ENCODE measurements around the gene CFAP119. TPM values are rescaled to one million over a fixed set of nuclear protein-coding genes. Genes with fewer than 3 reads are reported as not detected.

Gene CFAP119
- total RNA-seq, 1 experiment from 2014 or later = 9.6 TPM

GRCh38 chr16:30808146-30808545 is 46.3 kb upstream of the CFAP119 start:
- no peak overlapping the region for H3K4me3 ChIP-seq (ENCODE audit: low read length)
- no peaks in the 10 kb centered on the region for H3K9me2 ChIP-seq (replicated peaks; ENCODE audit: low read length)
- ChIA-PET CTCF (no interaction called here), POLR2A (ENCODE audit: unreplicated experiment) (no interaction called here)
- no peaks in the 10 kb centered on the region for H3K79me2 ChIP-seq (ENCODE audit: low read length)
- no peaks in the 10 kb centered on the region for H3F3A ChIP-seq (ENCODE audit: low read length, unreplicated experiment)
- no peaks in the 10 kb centered on the region for H3K9me3 ChIP-seq (ENCODE audit: low read length)
- H3K4me2 ChIP-seq (ENCODE audit: low read length) = no peak overlapping the region
- H3K4me1 ChIP-seq (ENCODE audit: insufficient read depth, low read length) = peaks cover 10% of the 10 kb centered on the region
- DNase-seq = no peak
- H3K27ac ChIP-seq (ENCODE audit: low read length) = no peak overlapping the region
- no peak for ATAC-seq
- BruUV-seq (replicated peaks) = no TSS peak
- intact Hi-C loops (cut with micrococcal nuclease) = no loop called here
- H3K9ac ChIP-seq (ENCODE audit: low read length) = no peak overlapping the region
- TF ChIP-seq EZH2phosphoT487 (IDR thresholded peaks at IDR 0.05; ENCODE audit: borderline replicate concordance, low read length) (no peak), EZH2 (IDR thresholded peaks at IDR 0.05; ENCODE audit: low read length, unreplicated experiment) (no peak), CTCF (conservative IDR thresholded peaks at IDR 0.05; ENCODE audit: low read depth, low read length) (no peak)
- no peaks in the 10 kb centered on the region for H3K36me3 ChIP-seq (ENCODE audit: low read depth, low read length)
- H4K20me1 ChIP-seq (ENCODE audit: low read length) = no peaks in the 10 kb centered on the region
- H2AFZ ChIP-seq (ENCODE audit: low read length) = no peak overlapping the region
- no peaks in the 10 kb centered on the region for H3K27me3 ChIP-seq (ENCODE audit: low read length)

- Histone ChIP-seq H3K4me3 (ENCODE audit: low read length) (peak overlapping the region; percentile 82), H3F3A (ENCODE audit: low read length, unreplicated experiment) (no peaks in the 10 kb centered on the region), H3K9ac (ENCODE audit: low read length) (peak overlapping the region; percentile 94), H3K36me3 (ENCODE audit: low read depth, low read length) (no peaks in the 10 kb centered on the region), H3K4me2 (ENCODE audit: low read length) (peak overlapping the region; percentile 98), H3K9me3 (ENCODE audit: low read length) (no peaks in the 10 kb centered on the region), H3K4me1 (ENCODE audit: insufficient read depth, low read length) (peaks cover 10% of the 10 kb centered on the region), H4K20me1 (ENCODE audit: low read length) (no peaks in the 10 kb centered on the region), H3K9me2 (replicated peaks; ENCODE audit: low read length) (no peaks in the 10 kb centered on the region), H3K27ac (ENCODE audit: low read length) (peak overlapping the region; percentile 32; the same call in 1 of the 2 replicates), H3K27me3 (ENCODE audit: low read length) (no peaks in the 10 kb centered on the region), H2AFZ (ENCODE audit: low read length) (peak overlapping the region; percentile 88), H3K79me2 (ENCODE audit: low read length) (no peaks in the 10 kb centered on the region)
- no peak for TF ChIP-seq EZH2phosphoT487 (IDR thresholded peaks at IDR 0.05; ENCODE audit: borderline replicate concordance, low read length)
- TF ChIP-seq CTCF (conservative IDR thresholded peaks at IDR 0.05; ENCODE audit: low read depth, low read length) = no peak
- ATAC-seq = peak; percentile 96
- ChIA-PET POLR2A (ENCODE audit: unreplicated experiment) (no interaction called here), CTCF (interaction anchor here (0.8 kb wide), 2 partner anchors 9 to 18 kb away, joined by 3 to 4 read pairs; partner anchors contain the start of gene ZNF629)
- intact Hi-C loops (cut with micrococcal nuclease) = loop anchor here (1.0 kb wide), 1 partner anchor 18 kb away; the partner anchor contains the start of gene ZNF629
- peak; percentile 71 for DNase-seq
- no TSS peak for BruUV-seq (replicated peaks)
Observed at GRCh38 chr16:30805370-30806169, 43.7 kb upstream of the CFAP119 start.

DNA sequence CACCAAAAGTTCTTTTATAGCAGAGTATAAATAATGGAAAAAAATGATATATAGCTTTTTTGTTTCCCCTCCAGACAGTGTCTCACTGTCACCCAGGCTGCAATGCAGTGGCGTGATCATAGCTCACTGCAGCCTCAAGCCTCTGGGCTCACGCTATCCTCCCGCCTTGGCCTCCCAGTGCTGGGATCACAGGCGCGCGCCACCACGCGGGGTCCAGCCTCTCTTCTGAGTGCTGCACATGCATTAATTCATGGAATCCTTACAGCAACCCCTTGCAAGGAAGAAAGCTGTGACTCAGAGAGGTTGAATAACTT is 43.2 kb upstream of the CFAP119 start:
- Histone ChIP-seq H3F3A (ENCODE audit: low read length, unreplicated experiment) (no peaks in the 10 kb centered on the region), H3K79me2 (ENCODE audit: low read length) (no peaks in the 10 kb centered on the region), H3K27me3 (ENCODE audit: low read length) (no peaks in the 10 kb centered on the region), H3K4me2 (ENCODE audit: low read length) (peak overlapping the region; percentile 98), H3K27ac (ENCODE audit: low read length) (no peak overlapping the region; the same call in 1 of the 2 replicates), H3K9ac (ENCODE audit: low read length) (peak overlapping the region; percentile 94), H4K20me1 (ENCODE audit: low read length) (no peaks in the 10 kb centered on the region), H3K4me1 (ENCODE audit: insufficient read depth, low read length) (peaks cover 10% of the 10 kb centered on the region), H3K9me3 (ENCODE audit: low read length) (no peaks in the 10 kb centered on the region), H3K4me3 (ENCODE audit: low read length) (peak overlapping the region; percentile 82), H3K36me3 (ENCODE audit: low read depth, low read length) (no peaks in the 10 kb centered on the region), H3K9me2 (replicated peaks; ENCODE audit: low read length) (no peaks in the 10 kb centered on the region), H2AFZ (ENCODE audit: low read length) (peak overlapping the region; percentile 88)
- CTCF ChIA-PET = interaction anchor here (0.8 kb wide), 1 partner anchor 10 kb away, joined by 3 read pairs; no protein-coding TSS in a partner anchor
- TF ChIP-seq EZH2phosphoT487 (IDR thresholded peaks at IDR 0.05; ENCODE audit: borderline replicate concordance, low read length) = no peak
- no peak for TF ChIP-seq CTCF (conservative IDR thresholded peaks at IDR 0.05; ENCODE audit: low read depth, low read length)
- no peak for TF ChIP-seq EZH2 (IDR thresholded peaks at IDR 0.05; ENCODE audit: low read length, unreplicated experiment)
- no peak for DNase-seq
- TSS peak; percentile 90 for BruUV-seq (replicated peaks)
- POLR2A ChIA-PET (ENCODE audit: unreplicated experiment) = no interaction called here
- no peak; the same call in 1 of the 2 replicates for ATAC-seq
- intact Hi-C loops (cut with micrococcal nuclease) = loop anchor here (1.0 kb wide), 1 partner anchor 18 kb away; the partner anchor contains the start of gene ZNF629
